Measurements from ENCODE around the gene RAC2.
A peak's percentile ranks its signal among the peaks of the same experiment; 100 is the strongest.

The RAC2 gene

GRCh38 chr22:37177755-37178154 lies 66.3 kb downstream of the RAC2 start:
- no peaks in the 10 kb centered on the region for H3K9me3 Mint-ChIP-seq
- no peak for TF ChIP-seq CTCF (IDR thresholded peaks at IDR 0.05; ENCODE audit: unreplicated experiment in 3 of 3)
- peak overlapping the region in 2 of 3 experiments; percentile 4 to 21 for H3K4me3 Mint-ChIP-seq

GRCh38 chr22:37177221-37177620 lies 66.8 kb downstream of the RAC2 start:
- H3K27me3 Mint-ChIP-seq (ENCODE audit: low read depth): peaks cover 4% of the 10 kb centered on the region
- H3K4me3 Mint-ChIP-seq: peak overlapping the region in 1 of 3 experiments; percentile 21
- H3K36me3 Mint-ChIP-seq (ENCODE audit: low read depth): peaks cover 6% of the 10 kb centered on the region
- peaks cover 69% of the 10 kb centered on the region for H3K4me1 Mint-ChIP-seq
- TF ChIP-seq CTCF (IDR thresholded peaks at IDR 0.05; ENCODE audit: unreplicated experiment in 3 of 3): no peak
- H3K27ac Mint-ChIP-seq: peak overlapping the region; percentile 81 to 94 (median 86)
- H3K9me3 Mint-ChIP-seq: no peaks in the 10 kb centered on the region

More at GRCh38 chr22:37177755-37178154, 66.3 kb downstream of the RAC2 start:
- H3K36me3 Mint-ChIP-seq (ENCODE audit: low read depth): peaks cover 6% of the 10 kb centered on the region
- H3K27ac Mint-ChIP-seq: peak overlapping the region; percentile 81 to 94 (median 86)
- peaks cover 69% of the 10 kb centered on the region for H3K4me1 Mint-ChIP-seq
- H3K27me3 Mint-ChIP-seq (ENCODE audit: low read depth): peaks cover 4% of the 10 kb centered on the region

DNA sequence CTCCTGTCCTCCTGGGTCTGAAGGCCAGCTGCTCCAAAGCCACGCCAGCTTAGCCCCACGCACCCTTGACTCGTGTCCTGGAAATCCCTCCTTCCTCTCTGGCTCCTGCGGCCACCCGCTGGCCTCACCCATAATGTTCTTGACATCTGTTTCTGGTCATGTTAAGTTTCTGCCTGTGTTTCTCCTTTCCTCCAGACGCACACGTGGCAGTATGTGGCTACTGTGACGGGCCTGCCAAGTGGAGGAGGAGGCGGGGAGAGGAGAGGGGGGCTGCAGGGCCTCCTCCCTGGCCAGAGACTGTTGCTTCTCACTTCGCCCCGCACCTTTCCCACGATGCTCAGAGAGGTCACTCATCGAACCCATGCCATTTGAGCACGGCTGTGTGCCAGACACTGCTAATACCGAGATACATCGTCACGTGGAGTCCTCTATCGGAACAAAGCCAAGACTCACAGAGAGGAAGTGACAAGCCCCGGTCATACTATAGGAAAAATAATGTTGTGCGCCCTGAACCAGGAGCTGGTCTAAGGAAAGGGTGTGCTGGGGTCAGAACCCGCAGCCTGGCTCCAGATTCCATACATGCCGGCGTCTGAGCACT lies 67.5 kb downstream of the RAC2 start:
- Mint-ChIP-seq H3K4me3 (peak overlapping the region; percentile 12 to 71 (median 36)), H3K4me1 (peaks cover 71% of the 10 kb centered on the region), H3K36me3 (ENCODE audit: low read depth) (peaks cover 3% of the 10 kb centered on the region), H3K9me3 (no peaks in the 10 kb centered on the region), H3K27ac (peak overlapping the region; percentile 83 to 93 (median 86)), H3K27me3 (ENCODE audit: low read depth) (peaks cover 4% of the 10 kb centered on the region)
- TF ChIP-seq CTCF (IDR thresholded peaks at IDR 0.05; ENCODE audit: unreplicated experiment in 3 of 3): no peak

GRCh38 chr22:37175414-37176281 lies 68.4 kb downstream of the RAC2 start:
- Mint-ChIP-seq H3K27ac (peak overlapping the region; percentile 83 to 93 (median 86)), H3K27me3 (ENCODE audit: low read depth) (peaks cover 4% of the 10 kb centered on the region), H3K4me3 (peak overlapping the region in 2 of 3 experiments; percentile 12 to 71), H3K4me1 (peaks cover 76% of the 10 kb centered on the region), H3K9me3 (no peaks in the 10 kb centered on the region), H3K36me3 (ENCODE audit: low read depth) (peaks cover 2% of the 10 kb centered on the region)
- TF ChIP-seq CTCF (IDR thresholded peaks at IDR 0.05; ENCODE audit: unreplicated experiment in 3 of 3): no peak

Data from nephron (organoid).